DMS153 treated with DMSO at 0.1 percent for 48 hours (cell line): Measurements from ENCODE around the gene NAB1.
A peak's percentile ranks its signal among the peaks of the same experiment; 100 is the strongest.
"Not testable (repeated sequence)": the region's sequence is repeated elsewhere in the genome, so short reads cannot be mapped to it uniquely, and the experiment has no call there.

Experiments
- DNase-seq: peaks from one replicate; lab custom pipeline; 2025; ENCODE audit not compliant: unreplicated experiment; lab: John Stamatoyannopoulos, UW

NAB1 gene, protein sequence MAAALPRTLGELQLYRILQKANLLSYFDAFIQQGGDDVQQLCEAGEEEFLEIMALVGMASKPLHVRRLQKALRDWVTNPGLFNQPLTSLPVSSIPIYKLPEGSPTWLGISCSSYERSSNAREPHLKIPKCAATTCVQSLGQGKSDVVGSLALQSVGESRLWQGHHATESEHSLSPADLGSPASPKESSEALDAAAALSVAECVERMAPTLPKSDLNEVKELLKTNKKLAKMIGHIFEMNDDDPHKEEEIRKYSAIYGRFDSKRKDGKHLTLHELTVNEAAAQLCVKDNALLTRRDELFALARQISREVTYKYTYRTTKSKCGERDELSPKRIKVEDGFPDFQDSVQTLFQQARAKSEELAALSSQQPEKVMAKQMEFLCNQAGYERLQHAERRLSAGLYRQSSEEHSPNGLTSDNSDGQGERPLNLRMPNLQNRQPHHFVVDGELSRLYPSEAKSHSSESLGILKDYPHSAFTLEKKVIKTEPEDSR

DNA sequence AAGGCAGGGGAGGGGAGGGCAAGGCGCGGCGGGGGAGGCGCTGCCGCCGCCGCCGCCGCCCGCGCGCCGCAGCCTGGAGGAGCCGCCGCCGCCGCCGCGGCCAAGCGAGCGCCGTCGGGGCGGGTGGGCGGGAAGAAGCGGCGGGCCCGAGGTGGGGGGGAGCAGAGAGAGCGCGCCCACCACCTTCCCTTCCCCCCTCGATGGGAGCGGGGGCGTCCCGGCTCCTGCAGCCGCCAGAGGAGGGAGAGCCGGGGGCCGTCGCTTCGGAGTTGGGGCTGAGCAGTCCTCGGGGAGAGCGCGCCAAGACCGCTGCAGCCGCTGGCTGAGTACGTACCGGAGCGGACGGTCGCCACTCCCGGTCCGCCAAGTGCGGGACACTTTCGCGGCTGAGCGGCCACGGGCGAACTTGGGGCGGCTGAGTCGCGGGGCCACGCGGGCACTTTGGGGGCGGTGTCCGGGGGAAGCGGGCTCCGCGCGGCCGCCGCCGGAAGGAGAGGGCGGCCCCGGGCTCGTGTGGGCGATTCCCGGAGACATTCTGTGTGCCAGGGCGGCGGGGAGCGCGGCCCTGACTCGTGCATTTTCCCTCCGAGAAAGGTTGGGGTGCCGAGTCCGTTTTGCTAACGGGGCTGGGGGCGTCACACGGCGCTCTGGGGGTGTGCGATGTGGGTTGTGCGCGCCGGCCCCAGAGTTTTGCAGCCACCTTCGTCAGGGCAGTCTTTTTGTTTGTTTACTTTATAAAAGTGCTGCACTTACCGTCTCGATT is at the start of gene NAB1:
Gene NAB1 (plus strand): TSS at position 49 of the 763 bp plus-strand sequence. CDS start 10,094 bp downstream, outside the sequence.
- peak; percentile 19 for DNase-seq

- no peak for DNase-seq
Measured at GRCh38 chr2:190599546-190600220, 49.2 kb upstream of the NAB1 start.

GRCh38 chr2:190600293-190601103 is 48.4 kb upstream of the NAB1 start:
- DNase-seq, result no peak

DNA sequence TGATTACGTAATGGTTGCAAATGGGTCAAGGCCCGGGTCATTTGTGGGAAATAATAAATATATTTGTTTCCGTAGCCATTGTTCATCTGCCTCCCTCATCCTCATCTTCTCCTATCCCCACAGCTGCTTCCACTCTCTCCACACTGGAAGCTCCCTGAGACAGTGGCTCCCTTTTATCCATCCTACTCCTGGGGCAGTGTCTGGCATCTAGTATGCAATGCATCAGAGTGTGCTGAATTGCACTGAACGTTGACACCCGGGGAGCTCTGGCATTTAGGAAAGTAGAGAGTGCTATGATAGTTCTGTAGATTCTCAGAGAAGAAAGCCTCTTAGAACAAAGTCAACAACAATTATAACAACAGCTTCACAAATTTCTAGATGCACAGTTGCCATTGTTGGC is 45.5 kb upstream of the NAB1 start:
- no peak for DNase-seq

DNA sequence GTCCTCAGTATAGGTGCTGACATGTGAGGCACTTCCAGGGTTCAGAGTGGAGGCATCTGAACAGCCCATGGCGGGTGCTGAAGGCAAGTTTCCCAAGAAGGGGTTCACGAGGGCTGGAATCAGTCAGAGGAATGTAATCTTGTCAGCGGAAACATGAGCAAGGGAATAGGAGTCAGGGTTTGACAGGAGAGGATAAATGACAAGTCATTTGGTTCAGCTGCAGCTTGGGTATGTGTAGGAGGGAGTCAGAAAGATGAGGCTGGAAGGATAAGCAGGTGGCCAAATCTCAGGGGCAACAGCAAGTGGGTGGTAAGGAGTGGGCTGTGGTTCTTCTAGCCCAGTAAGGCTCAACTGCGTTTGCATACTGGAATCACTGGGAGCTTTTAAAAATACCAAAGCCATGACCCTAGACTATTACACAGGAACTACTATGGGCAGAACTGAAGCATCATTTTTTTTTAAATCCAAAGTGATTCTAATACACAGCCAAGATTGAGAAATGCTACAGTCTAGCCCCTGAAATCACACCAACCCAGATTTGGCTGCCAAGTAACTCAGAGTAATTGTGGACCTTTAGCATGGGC is 41.8 kb upstream of the NAB1 start:
- DNase-seq, result no peak

DNA sequence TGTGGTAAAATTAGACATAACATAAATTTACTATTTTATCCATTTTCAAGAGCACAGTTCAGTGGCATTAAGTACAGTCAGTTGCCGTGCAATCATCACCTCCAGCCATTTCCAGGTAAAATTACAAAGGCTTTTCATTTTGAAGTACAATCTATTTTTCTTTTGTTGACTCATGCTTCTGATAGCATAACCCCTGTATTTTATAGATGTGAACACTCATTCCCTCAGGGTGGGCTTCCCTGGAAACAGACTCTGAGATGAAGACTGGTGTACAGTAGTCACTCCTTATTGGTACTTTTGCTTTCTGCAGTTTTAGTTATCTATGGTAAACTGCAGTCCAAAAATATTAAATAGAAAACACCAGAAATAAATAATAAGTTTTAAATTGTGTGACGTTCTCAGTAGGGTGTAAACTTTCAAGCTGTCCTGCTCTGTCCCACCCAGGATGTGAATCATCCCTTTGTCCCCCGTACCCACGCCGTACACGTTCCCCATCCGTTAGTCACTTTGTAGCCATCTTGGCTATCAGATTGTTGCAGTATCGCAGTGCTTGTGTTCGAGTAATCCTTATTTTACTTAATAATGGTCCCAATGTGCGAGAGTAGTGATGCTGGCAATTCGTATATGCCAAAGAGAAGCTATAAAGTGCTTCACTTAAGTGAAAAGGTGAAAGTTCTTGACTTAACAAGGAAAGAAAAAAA is 41.1 kb upstream of the NAB1 start:
- DNase-seq, result no peak

DNA sequence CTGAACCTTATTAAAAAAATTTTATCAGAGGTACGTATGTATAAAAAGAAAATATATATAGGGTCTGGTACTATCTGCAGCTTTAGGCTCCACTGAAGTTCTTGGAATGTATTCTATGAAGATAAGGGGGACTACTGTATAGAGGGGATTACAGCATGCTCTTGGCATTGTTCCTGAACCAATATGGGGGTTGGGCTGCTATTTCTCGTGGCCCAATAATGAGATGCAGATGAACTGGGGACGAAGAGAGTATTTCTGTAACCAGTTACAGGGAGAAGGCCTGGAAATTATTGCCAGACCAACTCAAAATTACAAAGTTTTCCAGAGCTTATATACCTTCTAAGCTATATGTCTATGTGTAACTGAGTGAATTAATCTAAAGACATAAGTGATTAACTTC is 40.0 kb upstream of the NAB1 start:
- not testable (repeated sequence) for DNase-seq

GRCh38 chr2:190609397-190609796 is 39.5 kb upstream of the NAB1 start:
- not testable (repeated sequence) for DNase-seq

- not testable (repeated sequence) for DNase-seq
Measured at GRCh38 chr2:190610528-190610927, 38.4 kb upstream of the NAB1 start.

- DNase-seq, result no peak
Measured at GRCh38 chr2:190615555-190616200, 33.2 kb upstream of the NAB1 start.

- DNase-seq, result no peak
Measured at GRCh38 chr2:190618030-190618429, 30.9 kb upstream of the NAB1 start.

DNA sequence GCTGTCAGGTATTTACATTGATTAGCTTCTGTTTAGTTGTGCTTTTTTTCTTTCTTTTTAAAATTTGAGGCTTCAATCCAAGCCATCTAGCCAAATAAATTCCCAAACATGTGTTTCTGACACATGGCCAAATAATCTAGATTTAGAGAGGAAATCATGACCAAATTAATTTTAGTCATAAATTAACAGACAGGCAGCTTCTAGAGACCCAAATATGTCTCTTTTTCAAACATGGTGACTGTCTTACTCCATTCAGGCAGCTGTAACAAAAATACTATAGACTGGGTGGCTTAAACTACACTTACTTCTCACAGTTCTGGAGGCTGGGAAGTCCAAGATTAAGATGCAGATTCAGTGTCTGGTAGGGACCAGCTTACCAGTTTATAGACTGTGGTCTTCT is 23.2 kb upstream of the NAB1 start:
- DNase-seq, result no peak

DNA sequence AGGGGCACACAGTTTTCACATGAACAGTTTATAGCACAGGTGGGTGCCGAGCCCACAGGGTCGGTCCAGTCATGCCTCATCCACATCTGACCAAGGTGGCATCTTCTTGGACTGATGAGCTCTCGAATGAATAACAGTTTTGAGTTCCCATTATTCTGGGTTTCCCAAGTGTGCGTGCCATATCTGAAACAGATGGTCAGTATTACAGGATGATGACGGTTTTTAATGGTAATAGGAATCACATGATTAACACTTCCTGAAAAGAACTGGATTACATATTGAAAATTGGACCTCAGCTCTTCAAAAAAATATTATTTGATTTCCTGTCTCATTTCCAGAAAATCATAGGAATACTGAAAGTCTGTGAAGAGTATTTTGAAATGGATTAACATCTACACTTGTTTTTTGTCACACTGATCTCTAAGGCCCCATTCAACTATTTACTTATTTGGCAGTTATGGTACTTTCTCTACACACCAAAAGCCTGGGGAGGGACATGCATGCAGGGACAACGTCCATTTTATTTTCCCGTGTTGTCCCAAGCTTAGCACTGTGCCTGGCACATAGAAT is 22.2 kb upstream of the NAB1 start:
- DNase-seq, result no peak

GRCh38 chr2:190627448-190628412 is 21.2 kb upstream of the NAB1 start:
- peak; percentile 27 for DNase-seq

DNA sequence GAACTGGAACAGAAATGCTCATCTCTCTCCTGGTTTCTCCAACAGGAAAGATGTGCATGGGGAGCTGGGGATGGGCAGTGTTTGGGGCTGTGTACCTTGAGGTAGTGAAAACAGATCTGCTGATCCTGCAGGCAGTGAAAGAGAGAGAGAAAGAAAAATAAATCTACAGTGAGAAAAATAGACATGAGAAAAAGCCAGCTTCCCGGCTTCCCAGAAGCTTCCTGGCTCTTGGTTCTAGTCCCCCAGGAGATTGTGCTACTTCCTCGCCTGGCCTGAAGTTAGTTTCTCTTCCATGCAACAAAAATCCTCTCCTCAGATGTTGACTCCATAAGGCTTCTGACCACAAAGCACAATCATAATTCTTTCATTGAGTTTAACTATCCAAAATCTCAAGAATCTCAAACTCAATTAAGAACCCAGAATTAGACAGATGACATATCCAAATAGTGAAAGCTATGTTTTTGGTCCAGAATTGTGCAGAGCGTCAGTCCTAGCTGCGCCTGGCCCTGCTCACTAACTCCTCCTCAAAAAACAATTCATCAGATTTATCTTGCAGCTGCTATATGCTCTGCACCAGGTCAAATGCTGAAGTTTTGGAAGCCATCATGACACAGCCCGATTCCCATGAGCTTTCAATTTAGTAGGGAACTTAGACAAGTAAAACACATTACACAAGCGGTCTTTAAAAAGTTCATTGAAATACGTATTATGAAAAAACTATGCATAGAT is 20.1 kb upstream of the NAB1 start:
- no peak for DNase-seq

GRCh38 chr2:190634381-190634780 is 14.5 kb upstream of the NAB1 start:
- DNase-seq, result no peak

DNA sequence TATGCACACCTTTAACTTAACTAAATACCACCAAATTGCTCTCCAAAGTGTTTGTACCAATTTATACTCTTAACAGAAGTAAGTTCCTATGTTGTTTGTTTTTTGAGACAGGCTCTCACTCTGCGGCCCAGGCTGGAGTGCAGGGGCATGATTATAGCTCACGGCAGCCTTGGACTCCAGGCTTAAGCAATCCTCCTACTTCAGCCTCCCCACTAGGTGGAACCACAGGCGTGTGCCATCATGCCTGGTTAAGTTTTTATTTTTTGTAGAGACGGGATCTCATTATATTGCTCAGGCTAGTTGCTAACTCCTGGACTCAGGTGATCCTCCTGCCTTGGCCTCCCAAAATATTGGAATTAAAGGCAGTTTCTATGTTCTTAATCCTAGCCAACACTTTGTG is 13.1 kb upstream of the NAB1 start:
- no peak for DNase-seq
